Measurements from ENCODE around the gene NID1. TPM values are rescaled to one million over a fixed set of nuclear protein-coding genes. Genes with fewer than 3 reads are reported as not detected.
A peak's percentile ranks its signal among the peaks of the same experiment; 100 is the strongest.

NID1 gene
- total RNA-seq, 1 donor from 2014 or later, result 186 TPM

GRCh38 chr1:236038034-236038433 lies 26.9 kb downstream of the NID1 start:
- Mint-ChIP-seq H3K4me3 (ENCODE audit: unreplicated experiment) (no peak overlapping the region), H3K4me1 (ENCODE audit: unreplicated experiment) (no peaks in the 10 kb centered on the region), H3K27me3 (ENCODE audit: unreplicated experiment) (no peaks in the 10 kb centered on the region), H3K36me3 (ENCODE audit: low read depth, unreplicated experiment) (peaks cover 29% of the 10 kb centered on the region), H3K9me3 (ENCODE audit: unreplicated experiment) (no peaks in the 10 kb centered on the region), H3K27ac (ENCODE audit: unreplicated experiment) (no peak overlapping the region)
- no peak for DNase-seq (ENCODE audit: low spot score)
- no peak for TF ChIP-seq CTCF (IDR thresholded peaks at IDR 0.05; ENCODE audit: unreplicated experiment)

GRCh38 chr1:236035681-236036101 lies 29.2 kb downstream of the NID1 start:
- Mint-ChIP-seq H3K27ac (ENCODE audit: unreplicated experiment) (no peak overlapping the region), H3K4me1 (ENCODE audit: unreplicated experiment) (no peaks in the 10 kb centered on the region), H3K9me3 (ENCODE audit: unreplicated experiment) (no peaks in the 10 kb centered on the region), H3K27me3 (ENCODE audit: unreplicated experiment) (no peaks in the 10 kb centered on the region), H3K4me3 (ENCODE audit: unreplicated experiment) (peak overlapping the region; percentile 72), H3K36me3 (ENCODE audit: low read depth, unreplicated experiment) (peaks cover 21% of the 10 kb centered on the region)
- DNase-seq (ENCODE audit: low spot score), result no peak
- no peak for TF ChIP-seq CTCF (IDR thresholded peaks at IDR 0.05; ENCODE audit: unreplicated experiment)

- H3K4me1 Mint-ChIP-seq (ENCODE audit: unreplicated experiment), result no peaks in the 10 kb centered on the region
- H3K36me3 Mint-ChIP-seq (ENCODE audit: low read depth, unreplicated experiment), result peaks cover 24% of the 10 kb centered on the region
- H3K9me3 Mint-ChIP-seq (ENCODE audit: unreplicated experiment), result no peaks in the 10 kb centered on the region
- TF ChIP-seq CTCF (IDR thresholded peaks at IDR 0.05; ENCODE audit: unreplicated experiment), result no peak
- no peaks in the 10 kb centered on the region for H3K27me3 Mint-ChIP-seq (ENCODE audit: unreplicated experiment)
- no peak for DNase-seq (ENCODE audit: low spot score)
- no peak overlapping the region for H3K4me3 Mint-ChIP-seq (ENCODE audit: unreplicated experiment)
- H3K27ac Mint-ChIP-seq (ENCODE audit: unreplicated experiment), result no peak overlapping the region
Observed at GRCh38 chr1:236033336-236033735, 31.6 kb downstream of the NID1 start.

- Mint-ChIP-seq H3K4me3 (ENCODE audit: unreplicated experiment) (no peak overlapping the region), H3K4me1 (ENCODE audit: unreplicated experiment) (no peaks in the 10 kb centered on the region), H3K27me3 (ENCODE audit: unreplicated experiment) (peaks cover 1% of the 10 kb centered on the region), H3K9me3 (ENCODE audit: unreplicated experiment) (no peaks in the 10 kb centered on the region), H3K36me3 (ENCODE audit: low read depth, unreplicated experiment) (peaks cover 23% of the 10 kb centered on the region), H3K27ac (ENCODE audit: unreplicated experiment) (no peak overlapping the region)
- TF ChIP-seq CTCF (IDR thresholded peaks at IDR 0.05; ENCODE audit: unreplicated experiment), result no peak
- DNase-seq (ENCODE audit: low spot score), result no peak
Observed at GRCh38 chr1:236030534-236030933, 34.4 kb downstream of the NID1 start.

- DNase-seq (ENCODE audit: low spot score), result no peak
- H3K27ac Mint-ChIP-seq (ENCODE audit: unreplicated experiment), result no peak overlapping the region
Observed at GRCh38 chr1:236029428-236029940, 35.4 kb downstream of the NID1 start.

More at GRCh38 chr1:236029428-236029940, 35.4 kb downstream of the NID1 start:
- peaks cover 1% of the 10 kb centered on the region for H3K27me3 Mint-ChIP-seq (ENCODE audit: unreplicated experiment)
- no peaks in the 10 kb centered on the region for H3K4me1 Mint-ChIP-seq (ENCODE audit: unreplicated experiment)
- H3K4me3 Mint-ChIP-seq (ENCODE audit: unreplicated experiment), result no peak overlapping the region
- no peak for TF ChIP-seq CTCF (IDR thresholded peaks at IDR 0.05; ENCODE audit: unreplicated experiment)
- peaks cover 26% of the 10 kb centered on the region for H3K36me3 Mint-ChIP-seq (ENCODE audit: low read depth, unreplicated experiment)
- no peaks in the 10 kb centered on the region for H3K9me3 Mint-ChIP-seq (ENCODE audit: unreplicated experiment)

All from endothelial cell (in vitro differentiated cells).